H1 (cell line): ENCODE data around the gene RIMS1. TPM values are rescaled to one million over a fixed set of nuclear protein-coding genes. Genes with fewer than 3 reads are reported as not detected.

Source experiments
- CTCF ChIA-PET: fragments of 300-600 bp; sonication (Branson Sonifier 250); formaldehyde crosslinking; loops from one replicate; lab custom pipeline; 2021; ENCODE audit not compliant: partially characterized antibody; lab: Charles Lee
- POLR2A ChIA-PET: fragments of 300-600 bp; sonication (Branson Sonifier 250); formaldehyde crosslinking; loops from one replicate; lab custom pipeline; 2021; ENCODE audit warnings: inconsistent platforms; ENCODE audit not compliant: partially characterized antibody; lab: Charles Lee
- DNase-seq, 2 experiments: peaks; one replicate each; pipeline versions ENCODE4 v3.0.0 to v3.0.0-alpha.2; 2010 to 2022; ENCODE audit warnings: low spot score in 2 of 2, low read depth in 1 of 2, mixed read lengths in 1 of 2
- FAIRE-seq: peaks from 2 replicates; lab custom pipeline; 2011; peaks lifted over from hg19 to GRCh38; lab: Jason Lieb, UNC
- H2AFZ ChIP-seq: 2 replicates; pipeline ENCODE4 v1.8.1; 2012; ENCODE audit warnings: low read length, inconsistent platforms
- H2AK5ac ChIP-seq: 2 replicates; pipeline ENCODE4 v1.6.1; 2013; ENCODE audit warnings: low read depth, low read length
- H2BK120ac ChIP-seq: replicated peaks from 2 replicates; pipeline ENCODE3; 2013; ENCODE audit warnings: low read depth, low read length, inconsistent platforms
- H2BK12ac ChIP-seq: 2 replicates; pipeline ENCODE4 v1.6.1; 2013; ENCODE audit warnings: low read depth, low read length
- H2BK15ac ChIP-seq: 2 replicates; pipeline ENCODE4 v1.6.1; 2013; ENCODE audit warnings: low read length
- H2BK20ac ChIP-seq: 2 replicates; pipeline ENCODE4 v1.6.1; 2013; ENCODE audit warnings: low read length
- H2BK5ac ChIP-seq: 2 replicates; pipeline ENCODE4 v1.6.1; 2013; ENCODE audit warnings: low read depth, low read length
- H3K14ac ChIP-seq: 2 replicates; pipeline ENCODE4 v1.6.1; 2013; ENCODE audit warnings: inconsistent platforms; ENCODE audit not compliant: insufficient read length
- H3K18ac ChIP-seq: 2 replicates; pipeline ENCODE4 v1.6.1; 2013; ENCODE audit warnings: low read length; ENCODE audit errors: extremely low read depth
- H3K23ac ChIP-seq: 2 replicates; pipeline ENCODE4 v1.6.1; 2013; ENCODE audit warnings: inconsistent platforms; ENCODE audit not compliant: insufficient read length
- H3K23me2 ChIP-seq: 2 replicates; pipeline ENCODE4 v1.6.1; 2013; ENCODE audit warnings: low read depth, low read length
- H3K27ac ChIP-seq: 2 replicates; pipeline ENCODE4 v1.6.1; 2011; ENCODE audit warnings: low read depth, low read length, inconsistent platforms
- H3K27me3 ChIP-seq, 4 experiments: replicated peaks in 1 of 4; 1 replicate in 1 of 4; 2 replicates in 3 of 4; pipeline versions ENCODE4 v1.6.1 to v1.8.1; 2011 to 2013; ENCODE audit warnings: low read length in 3 of 4, mild to moderate bottlenecking in 3 of 4, inconsistent platforms in 2 of 4, mixed read lengths in 2 of 4, moderate library complexity in 1 of 4; ENCODE audit not compliant: control insufficient read depth in 3 of 4, insufficient read depth in 3 of 4; ENCODE audit errors: extremely low read depth in 1 of 4
- H3K36me3 ChIP-seq, 4 experiments: 2 replicates each; pipeline versions ENCODE4 v1.6.1 to v1.8.1; 2011 to 2013; ENCODE audit warnings: mild to moderate bottlenecking in 4 of 4, low read length in 3 of 4, moderate library complexity in 2 of 4, control low read depth in 1 of 4, inconsistent platforms in 1 of 4; ENCODE audit not compliant: insufficient read depth in 4 of 4, control insufficient read depth in 2 of 4
- H3K4ac ChIP-seq: replicated peaks from 2 replicates; pipeline ENCODE3; 2013; ENCODE audit warnings: low read length, low read depth, mixed read lengths, inconsistent platforms; ENCODE audit not compliant: insufficient read length
- H3K4me1 ChIP-seq, 4 experiments: replicated peaks in 1 of 4; 1 replicate in 1 of 4; 2 replicates in 3 of 4; pipeline versions ENCODE4 v1.6.1 to v1.8.1; 2011 to 2013; ENCODE audit warnings: low read length in 3 of 4, inconsistent platforms in 2 of 4, mixed read lengths in 1 of 4; ENCODE audit not compliant: insufficient read depth in 4 of 4, control insufficient read depth in 3 of 4
- H3K4me2 ChIP-seq, 2 experiments: 2 replicates each; pipeline versions ENCODE4 v1.6.1 to v1.8.1; 2011 to 2013; ENCODE audit warnings: low read depth in 2 of 2, low read length in 2 of 2, control low read depth in 1 of 2, inconsistent platforms in 1 of 2, mild to moderate bottlenecking in 1 of 2; ENCODE audit not compliant: insufficient read depth in 1 of 2
- H3K4me3 ChIP-seq, 4 experiments: fragments of 200-600, 300-600 bp in 1 of 4; sonication (generic), shearing (Covaris generic), sonication (Bioruptor Twin) in 1 of 4; 2 replicates each; pipeline versions ENCODE4 v1.5.1 to v1.8.1; 2011 to 2016; ENCODE audit warnings: low read length in 4 of 4, low read depth in 3 of 4, control low read depth in 2 of 4, inconsistent platforms in 2 of 4, mild to moderate bottlenecking in 2 of 4, mixed read lengths in 1 of 4, moderate library complexity in 1 of 4; ENCODE audit not compliant: insufficient read depth in 2 of 4; ENCODE audit errors: extremely low read depth in 1 of 4
- H3K56ac ChIP-seq: replicated peaks from 2 replicates; pipeline ENCODE3; 2013; ENCODE audit warnings: low read depth, mild to moderate bottlenecking, mixed read lengths, low read length, inconsistent platforms; ENCODE audit not compliant: insufficient read length
- H3K79me1 ChIP-seq: 2 replicates; pipeline ENCODE4 v1.6.1; 2013; ENCODE audit warnings: low read depth, low read length, control low read depth
- H3K79me2 ChIP-seq, 2 experiments: 2 replicates each; pipeline versions ENCODE4 v1.6.1 to v1.8.1; 2012 to 2013; ENCODE audit warnings: low read length in 2 of 2, mild to moderate bottlenecking in 2 of 2, inconsistent platforms in 1 of 2; ENCODE audit not compliant: insufficient read depth in 2 of 2, control insufficient read depth in 1 of 2
- H3K9ac ChIP-seq, 4 experiments: replicated peaks in 1 of 4; 1 replicate in 1 of 4; 2 replicates in 3 of 4; pipeline versions ENCODE4 v1.6.1 to v1.8.1; 2011 to 2013; ENCODE audit warnings: low read depth in 3 of 4, low read length in 3 of 4, control low read depth in 2 of 4, mild to moderate bottlenecking in 2 of 4, moderate library complexity in 2 of 4, inconsistent platforms in 1 of 4; ENCODE audit errors: extremely low read depth in 1 of 4
- H3K9me3 ChIP-seq, 2 experiments: 2 replicates each; pipeline versions ENCODE4 v1.6.1 to v1.8.1; 2012 to 2013; ENCODE audit warnings: mild to moderate bottlenecking in 2 of 2, moderate library complexity in 2 of 2, control low read depth in 1 of 2, inconsistent platforms in 1 of 2, low read depth in 1 of 2, low read length in 1 of 2, mixed read lengths in 1 of 2; ENCODE audit not compliant: insufficient read depth in 2 of 2
- H4K20me1 ChIP-seq, 2 experiments: replicated peaks in 1 of 2; 2 replicates each; pipeline versions ENCODE3 to v1.8.1; 2011 to 2013; ENCODE audit warnings: inconsistent platforms in 2 of 2, low read length in 2 of 2, mild to moderate bottlenecking in 1 of 2; ENCODE audit not compliant: insufficient read depth in 2 of 2, control insufficient read depth in 1 of 2
- H4K5ac ChIP-seq: 2 replicates; pipeline ENCODE4 v1.6.1; 2013; ENCODE audit warnings: low read length, low read depth, mixed read lengths, inconsistent platforms; ENCODE audit not compliant: insufficient read length
- H4K8ac ChIP-seq: 2 replicates; pipeline ENCODE4 v1.8.0; 2013; ENCODE audit warnings: mild to moderate bottlenecking, moderate library complexity, low read length, inconsistent platforms; ENCODE audit not compliant: insufficient read depth; ENCODE audit errors: extremely low read depth
- H4K91ac ChIP-seq: replicated peaks from 2 replicates; pipeline ENCODE3; 2013; ENCODE audit warnings: low read length, mixed read lengths, inconsistent platforms; ENCODE audit not compliant: insufficient read length
- CEBPB ChIP-seq: IDR thresholded peaks from 2 replicates; pipeline ENCODE4 v1.6.1; 2012; ENCODE audit warnings: low read depth, low read length
- CHD2 ChIP-seq: IDR thresholded peaks from 2 replicates; pipeline ENCODE4 v1.6.1; 2012; ENCODE audit warnings: low read length, improper control_type of control experiment
- CREB1 ChIP-seq: IDR thresholded peaks from 2 replicates; pipeline ENCODE4 v1.6.1; 2012; ENCODE audit warnings: inconsistent platforms
- EP300 ChIP-seq, 2 experiments: IDR thresholded peaks; 1 replicate in 1 of 2; 2 replicates in 1 of 2; pipeline ENCODE4 v1.6.1; 2011 to 2012; ENCODE audit warnings: low read depth in 2 of 2, low read length in 2 of 2, mild to moderate bottlenecking in 2 of 2, borderline replicate concordance in 1 of 2, inconsistent platforms in 1 of 2, moderate library complexity in 1 of 2
- HDAC6 ChIP-seq: IDR thresholded peaks from one replicate; pipeline ENCODE4 v1.7.1; 2012; ENCODE audit warnings: low read depth, mild to moderate bottlenecking, inconsistent platforms, low read length, moderate library complexity
- NANOG ChIP-seq: IDR thresholded peaks from 2 replicates; pipeline ENCODE4 v1.6.1; 2011; ENCODE audit warnings: low read length, low read depth, mild to moderate bottlenecking, inconsistent platforms; ENCODE audit not compliant: insufficient read depth, poor library complexity, severe bottlenecking
- RAD21 ChIP-seq, 2 experiments: IDR thresholded peaks in 1 of 2; conservative IDR thresholded peaks in 1 of 2; 2 replicates each; pipeline ENCODE4 v1.6.1; 2011; ENCODE audit warnings: low read depth in 2 of 2, low read length in 2 of 2, improper control_type of control experiment in 1 of 2, inconsistent platforms in 1 of 2, mild to moderate bottlenecking in 1 of 2, moderate library complexity in 1 of 2
- RFX5 ChIP-seq: IDR thresholded peaks from 2 replicates; pipeline ENCODE4 v1.6.1; 2011; ENCODE audit warnings: low read depth, low read length, improper control_type of control experiment, borderline replicate concordance
- SIRT6 ChIP-seq: IDR thresholded peaks from one replicate; pipeline ENCODE4 v1.7.1; 2012; ENCODE audit warnings: low read length, inconsistent platforms
- SIX5 ChIP-seq: IDR thresholded peaks from 2 replicates; pipeline ENCODE4 v1.6.1; 2011; ENCODE audit warnings: mild to moderate bottlenecking, low read depth, low read length
- SP1 ChIP-seq: IDR thresholded peaks from 2 replicates; pipeline ENCODE4 v1.6.1; 2011; ENCODE audit warnings: low read depth, low read length
- SUZ12 ChIP-seq: fragments of 200-600 bp; sonication (generic); IDR thresholded peaks from 2 replicates; pipeline ENCODE4 v1.6.1; 2012; ENCODE audit warnings: mild to moderate bottlenecking, inconsistent platforms, low read length, moderate library complexity, mixed read lengths
- TAF7 ChIP-seq: optimal IDR thresholded peaks from 2 replicates; pipeline ENCODE3; 2011; ENCODE audit warnings: low read depth, mild to moderate bottlenecking, inconsistent platforms, low read length, moderate library complexity, borderline replicate concordance
- TCF12 ChIP-seq: IDR thresholded peaks from 2 replicates; pipeline ENCODE4 v1.6.1; 2011; ENCODE audit warnings: low read depth, mild to moderate bottlenecking, low read length
- polyA plus RNA-seq, 7 experiments: library from polyadenylated mRNA; depleted of rRNA in 3 of 7; stranded (reverse) in 5 of 7; unstranded in 2 of 7; fragments of >200 nt in 5 of 7; fragments of 200-250 nt in 2 of 7; gene quantifications; 1 replicate in 5 of 7; 2 replicates in 1 of 7; 4 replicates in 1 of 7; pipeline versions ENCODE4 v1.2.1 to v1.2.3, GENCODE V29; 2011 to 2013; ENCODE audit warnings: missing spikeins in 2 of 7, mixed read lengths in 2 of 7
- total RNA-seq: library from RNA; stranded (reverse); fragmentation: NEBNext Ultra II Directional; extraction: Animal tissue kit (Norgen Biotek cat#: 25700); gene quantifications from 2 replicates; pipeline ENCODE4 v1.2.1, GENCODE V29; 2021
- TF ChIP-seq, protein P1 (sequence below): IDR thresholded peaks from 2 replicates; pipeline ENCODE4 v1.6.1; 2012; ENCODE audit warnings: low read length, inconsistent platforms

Gene RIMS1
- total and polyA plus RNA-seq, 2 of the 8 experiments (the other 6 are each of a cell fraction or from before 2014, with no cell fraction given): 0.63 to 2.3 TPM

DNA sequence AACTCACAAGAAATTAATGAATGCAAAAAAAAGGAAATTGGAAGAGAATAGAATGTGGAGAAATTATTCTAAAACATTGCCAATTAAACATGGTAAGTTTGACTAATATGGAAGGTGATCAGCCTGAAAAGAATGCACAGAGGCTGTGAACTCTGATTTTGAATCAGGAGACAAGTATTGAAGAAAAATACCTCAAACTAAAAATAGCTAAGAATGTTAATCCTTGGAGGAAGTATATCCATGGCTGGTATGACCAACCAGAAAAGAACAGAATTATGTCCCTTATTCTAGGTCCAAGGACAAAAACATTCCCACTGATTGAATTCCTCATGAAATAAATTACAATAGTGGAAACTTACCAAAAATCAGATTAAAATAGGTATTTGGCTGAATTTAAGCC is 7.3 kb upstream of the RIMS1 start:
- ChIA-PET POLR2A (no interaction called here), CTCF (no interaction called here)
- DNase-seq: no peak
- Histone ChIP-seq H3K4me3 (no peak overlapping the region), H3K79me1 (no peaks in the 10 kb centered on the region), H2BK15ac (no peak overlapping the region), H3K4ac (no peak overlapping the region), H4K91ac (no peak overlapping the region), H2BK20ac (no peak overlapping the region), H2BK5ac (no peak overlapping the region), H3K23me2 (no peaks in the 10 kb centered on the region; the same call in 1 of the 2 replicates), H2BK12ac (no peak overlapping the region), H3K79me2 (no peaks in the 10 kb centered on the region), H3K27me3 (no peaks in the 10 kb centered on the region), H4K20me1 (no peaks in the 10 kb centered on the region), H2AK5ac (no peak overlapping the region), H3K27ac (no peak overlapping the region), H3K9ac (no peak overlapping the region), H3K14ac (no peak overlapping the region), H4K8ac (no peak overlapping the region), H3K4me1 (no peaks in the 10 kb centered on the region), H3K4me2 (no peak overlapping the region), H2BK120ac (no peak overlapping the region), H3K36me3 (no peaks in the 10 kb centered on the region), H3K56ac (no peak overlapping the region), H4K5ac (no peak overlapping the region), H3K18ac (no peak overlapping the region), H3K23ac (no peak overlapping the region), H3K9me3 (no peaks in the 10 kb centered on the region), H2AFZ (no peak overlapping the region)
- FAIRE-seq: no peak
- TF ChIP-seq SIRT6 (no peak), EP300 (IDR thresholded peaks at IDR 0.05; ENCODE audit: borderline replicate concordance in 1 of 2, low read depth in 2 of 2, low read length in 2 of 2) (no peak), SP1 (no peak), SIX5 (no peak), TAF7 (no peak), CHD2 (no peak), TCF12 (no peak), RFX5 (no peak), HDAC6 (no peak), CEBPB (no peak), NANOG (no peak), RAD21 (IDR thresholded peaks at IDR 0.05 in 1 of 2, conservative IDR thresholded peaks at IDR 0.05 in 1 of 2; ENCODE audit: low read depth in 2 of 2, low read length in 2 of 2) (no peak), SUZ12 (no peak), CREB1 (no peak)
- TF ChIP-seq, protein P1, sequence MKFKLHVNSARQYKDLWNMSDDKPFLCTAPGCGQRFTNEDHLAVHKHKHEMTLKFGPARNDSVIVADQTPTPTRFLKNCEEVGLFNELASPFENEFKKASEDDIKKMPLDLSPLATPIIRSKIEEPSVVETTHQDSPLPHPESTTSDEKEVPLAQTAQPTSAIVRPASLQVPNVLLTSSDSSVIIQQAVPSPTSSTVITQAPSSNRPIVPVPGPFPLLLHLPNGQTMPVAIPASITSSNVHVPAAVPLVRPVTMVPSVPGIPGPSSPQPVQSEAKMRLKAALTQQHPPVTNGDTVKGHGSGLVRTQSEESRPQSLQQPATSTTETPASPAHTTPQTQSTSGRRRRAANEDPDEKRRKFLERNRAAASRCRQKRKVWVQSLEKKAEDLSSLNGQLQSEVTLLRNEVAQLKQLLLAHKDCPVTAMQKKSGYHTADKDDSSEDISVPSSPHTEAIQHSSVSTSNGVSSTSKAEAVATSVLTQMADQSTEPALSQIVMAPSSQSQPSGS: no peak
